Fibroblast of skin of left biceps (primary cell): ENCODE measurements around the gene PHACTR1.
"Not testable (repeated sequence)": the region's sequence is repeated elsewhere in the genome, so short reads cannot be mapped to it uniquely, and the experiment has no call there.

Source experiments
- DNase-seq, 2 experiments: peaks; one replicate each; pipeline ENCODE4 v3.0.0-alpha.2; 2013; ENCODE audit warnings: low read depth in 2 of 2

PHACTR1 gene

GRCh38 chr6:13305288-13305687 lies 588.7 kb downstream of the PHACTR1 start:
- DNase-seq, result no peak

GRCh38 chr6:13305791-13306190 lies 589.2 kb downstream of the PHACTR1 start:
- no peak for DNase-seq

- DNase-seq, result no peak
These were observed 591.0 kb downstream of the PHACTR1 start for GRCh38 chr6:13307508-13307995.

- DNase-seq, result no peak
These were observed 591.8 kb downstream of the PHACTR1 start for GRCh38 chr6:13308332-13308731.

- no peak for DNase-seq
These were observed 594.6 kb downstream of the PHACTR1 start for GRCh38 chr6:13311155-13311554.

GRCh38 chr6:13314806-13315205 lies 598.2 kb downstream of the PHACTR1 start:
- no peak for DNase-seq

- no peak for DNase-seq
These were observed 599.3 kb downstream of the PHACTR1 start for GRCh38 chr6:13315896-13316295.

GRCh38 chr6:13318821-13319220 lies 602.3 kb downstream of the PHACTR1 start:
- DNase-seq, result no peak

- no peak for DNase-seq
These were observed 603.5 kb downstream of the PHACTR1 start for GRCh38 chr6:13319891-13320564.

GRCh38 chr6:13326031-13326586 lies 609.5 kb downstream of the PHACTR1 start:
- not testable (repeated sequence) for DNase-seq

- DNase-seq, result no peak
These were observed 611.1 kb downstream of the PHACTR1 start for GRCh38 chr6:13327691-13328075.

GRCh38 chr6:13328076-13328874 lies 611.7 kb downstream of the PHACTR1 start, which contains the start of gene TBC1D7:
TBC1D7 (minus strand) TSS chr6:13328537; CDS start chr6:13326898, 1,639 bp downstream.
- DNase-seq, result peak; percentile 69 to 76

GRCh38 chr6:13328875-13329183 lies 612.3 kb downstream of the PHACTR1 start:
- no peak for DNase-seq

- no peak for DNase-seq
These were observed 615.2 kb downstream of the PHACTR1 start for GRCh38 chr6:13331516-13332348.

- DNase-seq, result no peak
These were observed 615.8 kb downstream of the PHACTR1 start for GRCh38 chr6:13332349-13332706.

- DNase-seq, result no peak
These were observed 618.4 kb downstream of the PHACTR1 start for GRCh38 chr6:13334953-13335352.

GRCh38 chr6:13336553-13336952 lies 620.0 kb downstream of the PHACTR1 start:
- peak; percentile 93 to 94 for DNase-seq

GRCh38 chr6:13338038-13338437 lies 621.5 kb downstream of the PHACTR1 start:
- DNase-seq, result no peak
